ENCODE data around the gene ZBTB45.

- no peak for TF ChIP-seq POLR2A (IDR thresholded peaks at IDR 0.05; ENCODE audit: low read length)
- TF ChIP-seq GATA1 (IDR thresholded peaks at IDR 0.05; ENCODE audit: low read depth, low read length): no peak
These were observed 41.9 kb upstream of the ZBTB45 start for GRCh38 chr19:58561373-58562121.
